Activated T-cell treated with anti-CD3 and anti-CD28 coated beads, Interleukin-2, amount 50 U/mL, for 4 hours (primary cell): ENCODE results near the gene CNBP. TPM values are rescaled to one million over a fixed set of nuclear protein-coding genes. Genes with fewer than 3 reads are reported as not detected.
A peak's percentile ranks its signal among the peaks of the same experiment; 100 is the strongest.
"Not testable (repeated sequence)": the region's sequence is repeated elsewhere in the genome, so short reads cannot be mapped to it uniquely, and the experiment has no call there.

Source experiments
- ATAC-seq, 2 donors: fragments of 200-7000 bp; cut with Tn5 transposase; one replicate each; pipeline ENCODE4 v1.10.0; 2021
- DNase-seq: peaks from one replicate; pipeline ENCODE4 v3.0.0-alpha.2; 2020
- H3K27me3 Mint-ChIP-seq: one replicate; pipeline ENCODE4 v1.8.0; 2021; ENCODE audit warnings: low read depth, mixed read lengths
- H3K36me3 Mint-ChIP-seq: one replicate; pipeline ENCODE4 v1.8.0; 2022; ENCODE audit warnings: mixed read lengths; ENCODE audit not compliant: insufficient read depth
- H3K4me1 Mint-ChIP-seq: one replicate; pipeline ENCODE4 v1.8.0; 2021; ENCODE audit warnings: low read depth, mixed read lengths
- H3K4me3 Mint-ChIP-seq: one replicate; pipeline ENCODE4 v1.8.0; 2021; ENCODE audit warnings: mild to moderate bottlenecking, moderate library complexity, mixed read lengths
- H3K9me3 Mint-ChIP-seq: one replicate; pipeline ENCODE4 v1.8.0; 2021; ENCODE audit warnings: mixed read lengths
- total RNA-seq, 3 donors: library from RNA; stranded (reverse); gene quantifications; one replicate each; pipeline ENCODE4 v1.2.1, GENCODE V29; 2021

CNBP gene
- total RNA-seq, 3 donors from 2014 or later: 606 to 623 (median 610) TPM

- no peak for ATAC-seq
- no peaks in the 10 kb centered on the region for H3K9me3 Mint-ChIP-seq
- no peaks in the 10 kb centered on the region for H3K36me3 Mint-ChIP-seq
- no peaks in the 10 kb centered on the region for H3K27me3 Mint-ChIP-seq
- H3K4me1 Mint-ChIP-seq: no peaks in the 10 kb centered on the region
- H3K4me3 Mint-ChIP-seq: no peak overlapping the region
- DNase-seq: no peak
These were observed 20.8 kb upstream of the CNBP start for GRCh38 chr3:129204473-129204872.

- DNase-seq (no peak), ATAC-seq (no peak)
- Mint-ChIP-seq H3K4me3 (no peak overlapping the region), H3K9me3 (no peaks in the 10 kb centered on the region), H3K4me1 (no peaks in the 10 kb centered on the region), H3K36me3 (no peaks in the 10 kb centered on the region), H3K27me3 (no peaks in the 10 kb centered on the region)
These were observed 15.7 kb upstream of the CNBP start for GRCh38 chr3:129199366-129199765.

GRCh38 chr3:129197321-129197720 is 13.6 kb upstream of the CNBP start:
- H3K4me3 Mint-ChIP-seq: no peak overlapping the region
- H3K36me3 Mint-ChIP-seq: no peaks in the 10 kb centered on the region
- H3K4me1 Mint-ChIP-seq: no peaks in the 10 kb centered on the region
- H3K9me3 Mint-ChIP-seq: no peaks in the 10 kb centered on the region
- H3K27me3 Mint-ChIP-seq: no peaks in the 10 kb centered on the region
- DNase-seq (no peak), ATAC-seq (no peak)

- DNase-seq (no peak), ATAC-seq (no peak)
- H3K27me3 Mint-ChIP-seq: no peaks in the 10 kb centered on the region
- no peak overlapping the region for H3K4me3 Mint-ChIP-seq
- H3K36me3 Mint-ChIP-seq: no peaks in the 10 kb centered on the region
- H3K4me1 Mint-ChIP-seq: no peaks in the 10 kb centered on the region
- H3K9me3 Mint-ChIP-seq: no peaks in the 10 kb centered on the region
These were observed 12.9 kb upstream of the CNBP start for GRCh38 chr3:129196601-129197000.

- H3K36me3 Mint-ChIP-seq: no peaks in the 10 kb centered on the region
- no peak overlapping the region for H3K4me3 Mint-ChIP-seq
- no peaks in the 10 kb centered on the region for H3K27me3 Mint-ChIP-seq
- no peak for DNase-seq
- peak in 1 of 2 donors; percentile 50 for ATAC-seq
- no peaks in the 10 kb centered on the region for H3K9me3 Mint-ChIP-seq
- H3K4me1 Mint-ChIP-seq: no peaks in the 10 kb centered on the region
These were observed 12.1 kb upstream of the CNBP start for GRCh38 chr3:129195731-129196256.

- H3K9me3 Mint-ChIP-seq, H3K4me1 Mint-ChIP-seq, H3K4me3 Mint-ChIP-seq, ATAC-seq, H3K27me3 Mint-ChIP-seq, H3K36me3 Mint-ChIP-seq, DNase-seq: not testable (repeated sequence)
These were observed 6.1 kb upstream of the CNBP start for GRCh38 chr3:129189793-129190192.

- Mint-ChIP-seq H3K9me3 (no peaks in the 10 kb centered on the region), H3K27me3 (no peaks in the 10 kb centered on the region), H3K36me3 (peaks cover 3% of the 10 kb centered on the region), H3K4me3 (no peak overlapping the region), H3K4me1 (peaks cover 5% of the 10 kb centered on the region)
- ATAC-seq (no peak), DNase-seq (no peak)
These were observed 4.2 kb upstream of the CNBP start for GRCh38 chr3:129187857-129188256.

GRCh38 chr3:129185783-129186182 is 2.1 kb upstream of the CNBP start:
- peaks cover 9% of the 10 kb centered on the region for H3K4me1 Mint-ChIP-seq
- DNase-seq (no peak), ATAC-seq (no peak)
- H3K4me3 Mint-ChIP-seq: peak overlapping the region; percentile 72
- H3K9me3 Mint-ChIP-seq: no peaks in the 10 kb centered on the region
- H3K36me3 Mint-ChIP-seq: peaks cover 20% of the 10 kb centered on the region
- no peaks in the 10 kb centered on the region for H3K27me3 Mint-ChIP-seq

GRCh38 chr3:129184784-129185542 is 1.3 kb upstream of the CNBP start:
- H3K4me1 Mint-ChIP-seq: peaks cover 16% of the 10 kb centered on the region
- not testable (repeated sequence) for DNase-seq, H3K27me3 Mint-ChIP-seq, H3K9me3 Mint-ChIP-seq, ATAC-seq
- peak overlapping the region; percentile 98 for H3K4me3 Mint-ChIP-seq
- peaks cover 26% of the 10 kb centered on the region for H3K36me3 Mint-ChIP-seq

GRCh38 chr3:129184396-129184657 is 631 bp upstream of the CNBP start:
- Mint-ChIP-seq H3K36me3 (peaks cover 29% of the 10 kb centered on the region), H3K9me3 (no peaks in the 10 kb centered on the region), H3K27me3 (no peaks in the 10 kb centered on the region), H3K4me1 (peaks cover 20% of the 10 kb centered on the region), H3K4me3 (peak overlapping the region; percentile 98)
- peak; percentile 9 for DNase-seq
- peak; percentile 6 to 14 for ATAC-seq

GRCh38 chr3:129182390-129183185 is 1.1 kb downstream of the CNBP start:
- H3K36me3 Mint-ChIP-seq: peaks cover 35% of the 10 kb centered on the region
- no peaks in the 10 kb centered on the region for H3K27me3 Mint-ChIP-seq

GRCh38 chr3:129181819-129182218 is 1.9 kb downstream of the CNBP start:
- Mint-ChIP-seq H3K4me1 (peaks cover 42% of the 10 kb centered on the region), H3K36me3 (peaks cover 37% of the 10 kb centered on the region)
- ATAC-seq: no peak

More at GRCh38 chr3:129182390-129183185, 1.1 kb downstream of the CNBP start:
- Mint-ChIP-seq H3K4me1 (peaks cover 35% of the 10 kb centered on the region), H3K4me3 (peak overlapping the region; percentile 98), H3K9me3 (no peaks in the 10 kb centered on the region)
- ATAC-seq: peak; percentile 2 to 4
- peak; percentile 14 for DNase-seq

GRCh38 chr3:129180461-129180860 is 3.2 kb downstream of the CNBP start:
- peaks cover 48% of the 10 kb centered on the region for H3K36me3 Mint-ChIP-seq
- peaks cover 54% of the 10 kb centered on the region for H3K4me1 Mint-ChIP-seq
- no peak for ATAC-seq
- H3K27me3 Mint-ChIP-seq: no peaks in the 10 kb centered on the region
- H3K9me3 Mint-ChIP-seq: no peaks in the 10 kb centered on the region
- peak overlapping the region; percentile 98 for H3K4me3 Mint-ChIP-seq
- no peak for DNase-seq

More at GRCh38 chr3:129181819-129182218, 1.9 kb downstream of the CNBP start:
- no peaks in the 10 kb centered on the region for H3K9me3 Mint-ChIP-seq
- H3K27me3 Mint-ChIP-seq: no peaks in the 10 kb centered on the region
- no peak for DNase-seq
- H3K4me3 Mint-ChIP-seq: peak overlapping the region; percentile 98

GRCh38 chr3:129176051-129176450 is 7.6 kb downstream of the CNBP start:
- Mint-ChIP-seq H3K4me1 (peaks cover 79% of the 10 kb centered on the region), H3K4me3 (peak overlapping the region; percentile 35), H3K27me3 (no peaks in the 10 kb centered on the region), H3K36me3 (peaks cover 48% of the 10 kb centered on the region), H3K9me3 (no peaks in the 10 kb centered on the region)
- DNase-seq (no peak), ATAC-seq (no peak)

GRCh38 chr3:129173725-129174124 is 10.0 kb downstream of the CNBP start:
- Mint-ChIP-seq H3K4me3 (peak overlapping the region; percentile 31), H3K4me1 (peaks cover 69% of the 10 kb centered on the region), H3K36me3 (peaks cover 51% of the 10 kb centered on the region), H3K9me3 (no peaks in the 10 kb centered on the region), H3K27me3 (no peaks in the 10 kb centered on the region)
- no peak for ATAC-seq
- DNase-seq: no peak
